ENCODE results near the gene BAIAP2.

DNA sequence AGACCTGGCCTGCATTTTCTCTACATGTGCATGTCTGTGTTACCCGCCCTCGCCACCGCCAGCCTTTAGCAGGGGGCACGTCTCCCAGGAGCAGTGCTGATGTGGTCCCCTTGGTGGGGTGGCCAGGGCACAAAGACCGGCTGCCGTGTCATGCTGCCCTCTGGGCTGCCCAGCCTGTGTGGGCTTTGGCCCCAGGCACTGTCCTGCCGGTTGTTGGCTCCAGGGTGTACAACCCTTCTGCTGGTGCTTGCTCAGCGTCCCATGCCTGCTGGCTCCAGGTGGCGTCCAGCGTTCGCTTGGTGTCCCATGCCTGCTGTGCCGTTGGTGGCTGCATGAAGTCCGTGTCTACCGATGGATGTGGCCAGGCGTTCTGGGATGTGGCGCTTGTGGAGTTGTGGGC, 4.1 kb downstream of the BAIAP2 start:
- TF ChIP-seq JUND (CRISPR knock-in tag; IDR thresholded peaks at IDR 0.05) (no peak), FOXM1 (CRISPR knock-in tag; IDR thresholded peaks at IDR 0.05) (no peak)
